Measurements from ENCODE around the gene OR4N2. TPM values are rescaled to one million over a fixed set of nuclear protein-coding genes. Genes with fewer than 3 reads are reported as not detected.
"Not testable (repeated sequence)": the region's sequence is repeated elsewhere in the genome, so short reads cannot be mapped to it uniquely, and the experiment has no call there.

Gene OR4N2, protein sequence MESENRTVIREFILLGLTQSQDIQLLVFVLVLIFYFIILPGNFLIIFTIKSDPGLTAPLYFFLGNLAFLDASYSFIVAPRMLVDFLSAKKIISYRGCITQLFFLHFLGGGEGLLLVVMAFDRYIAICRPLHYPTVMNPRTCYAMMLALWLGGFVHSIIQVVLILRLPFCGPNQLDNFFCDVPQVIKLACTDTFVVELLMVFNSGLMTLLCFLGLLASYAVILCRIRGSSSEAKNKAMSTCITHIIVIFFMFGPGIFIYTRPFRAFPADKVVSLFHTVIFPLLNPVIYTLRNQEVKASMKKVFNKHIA
- not detected for total RNA-seq
- polyA plus RNA-seq, result not detected

DNA sequence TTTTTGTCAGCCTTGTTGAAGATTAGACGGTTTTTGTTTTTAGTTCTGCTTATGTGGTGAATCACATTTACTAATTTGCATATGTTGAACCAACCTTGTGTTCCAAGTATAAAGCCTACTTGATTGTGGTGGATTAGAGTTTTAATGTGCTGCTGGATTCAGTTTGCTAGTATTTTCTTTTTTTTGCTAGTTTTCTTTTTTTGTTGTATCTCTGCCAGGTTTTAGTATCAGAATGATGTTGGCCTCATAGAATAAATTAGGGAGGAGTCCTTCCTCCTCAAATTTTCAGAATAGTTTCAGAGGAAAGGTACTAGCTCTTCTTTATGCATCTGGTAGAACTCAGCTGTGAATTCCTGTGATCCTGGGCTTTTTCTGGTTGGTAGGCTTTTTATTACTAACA lies at the start of gene OR4N2:
OR4N2 (plus strand) TSS at position 301 of the 400 bp plus-strand sequence. CDS start 23,679 bp downstream, outside the sequence.
- not testable (repeated sequence) for H3K27ac ChIP-seq (ENCODE audit: low read depth); H3K4me3 ChIP-seq (ENCODE audit: low read depth, low read length); H3K4me1 ChIP-seq (ENCODE audit: insufficient read depth); H3K36me3 ChIP-seq (ENCODE audit: insufficient read depth); DNase-seq (ENCODE audit: extremely low spot score)
- WGBS, result 61% methylated on average over 1 of the region's 1 CpG

DNA sequence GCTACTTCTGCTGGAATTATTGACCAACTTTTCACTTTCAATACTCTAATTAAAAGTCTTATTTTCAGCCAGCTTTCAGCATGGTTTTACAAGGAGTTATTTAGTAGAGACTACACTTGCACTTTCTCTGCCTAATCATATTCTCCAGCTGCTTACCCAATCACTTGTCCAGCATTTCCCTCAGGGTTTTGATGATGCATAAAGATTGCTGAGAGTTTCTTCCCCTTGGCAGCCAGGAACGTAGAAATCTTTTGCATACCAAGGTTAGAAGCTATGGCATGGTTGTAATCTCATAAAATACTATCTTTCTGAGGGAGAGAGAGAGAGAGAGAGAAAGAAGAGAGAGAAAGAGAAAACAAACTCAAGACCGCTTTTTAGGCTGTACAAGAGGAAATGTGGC lies 49.4 kb upstream of the OR4N2 start:
- Histone ChIP-seq H3K4me1 (ENCODE audit: insufficient read depth) (no peaks in the 10 kb centered on the region), H3K36me3 (ENCODE audit: insufficient read depth) (no peaks in the 10 kb centered on the region), H3K4me3 (ENCODE audit: low read depth, low read length) (no peak overlapping the region), H3K27ac (ENCODE audit: low read depth) (no peak overlapping the region)
- no peak for DNase-seq (ENCODE audit: extremely low spot score)
- WGBS, result 29% methylated on average over 2 of the region's 2 CpGs

- DNase-seq (ENCODE audit: extremely low spot score); H3K36me3 ChIP-seq (ENCODE audit: insufficient read depth); H3K4me1 ChIP-seq (ENCODE audit: insufficient read depth); H3K27ac ChIP-seq (ENCODE audit: low read depth); H3K4me3 ChIP-seq (ENCODE audit: low read depth, low read length): not testable (repeated sequence)
- WGBS, result 44% methylated on average over 3 of the region's 3 CpGs
Measured at GRCh38 chr14:19771491-19771890, 32.1 kb upstream of the OR4N2 start.

DNA sequence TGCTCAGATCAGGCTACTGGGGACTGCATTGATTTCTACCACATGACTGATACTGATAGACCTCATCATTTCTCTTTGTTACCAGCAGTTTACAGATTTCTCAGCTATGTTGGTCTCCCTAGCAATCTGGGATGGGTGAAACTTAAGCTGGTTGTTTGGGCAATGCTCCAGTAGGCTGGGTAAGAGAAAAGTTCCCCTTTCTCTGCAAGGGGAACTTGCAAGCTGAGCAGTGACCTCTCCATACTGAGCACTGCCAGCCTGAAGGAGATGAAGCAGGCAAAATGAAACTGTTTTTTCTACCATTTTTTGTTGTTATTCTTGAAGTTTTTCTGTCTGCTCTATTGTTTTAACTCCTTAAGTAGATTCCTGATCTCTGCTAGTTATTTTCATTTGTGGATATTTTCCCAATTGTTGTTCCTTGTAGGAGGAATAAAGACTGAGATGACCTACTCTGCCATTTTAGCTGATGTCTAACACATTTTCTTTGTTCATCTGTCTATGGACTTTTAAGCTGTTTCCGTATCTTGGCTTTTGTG lies 31.6 kb upstream of the OR4N2 start:
- H3K4me1 ChIP-seq (ENCODE audit: insufficient read depth), result no peaks in the 10 kb centered on the region

GRCh38 chr14:19772454-19772853 lies 31.1 kb upstream of the OR4N2 start:
- not testable (repeated sequence) for DNase-seq (ENCODE audit: extremely low spot score); H3K4me1 ChIP-seq (ENCODE audit: insufficient read depth); H3K27ac ChIP-seq (ENCODE audit: low read depth); H3K36me3 ChIP-seq (ENCODE audit: insufficient read depth); H3K4me3 ChIP-seq (ENCODE audit: low read depth, low read length)
- WGBS, result 28% methylated on average over 2 of the region's 2 CpGs

More for the DNA sequence above, 31.6 kb upstream of the OR4N2 start:
- Histone ChIP-seq H3K27ac (ENCODE audit: low read depth) (no peak overlapping the region), H3K36me3 (ENCODE audit: insufficient read depth) (no peaks in the 10 kb centered on the region), H3K4me3 (ENCODE audit: low read depth, low read length) (no peak overlapping the region)
- no peak for DNase-seq (ENCODE audit: extremely low spot score)
- 89% methylated on average over 1 of the region's 1 CpG for WGBS

- H3K4me1 ChIP-seq (ENCODE audit: insufficient read depth); H3K4me3 ChIP-seq (ENCODE audit: low read depth, low read length); H3K36me3 ChIP-seq (ENCODE audit: insufficient read depth); DNase-seq (ENCODE audit: extremely low spot score); H3K27ac ChIP-seq (ENCODE audit: low read depth): not testable (repeated sequence)
- WGBS, result 5% methylated on average over 1 of the region's 1 CpG
Measured at GRCh38 chr14:19773204-19773603, 30.4 kb upstream of the OR4N2 start, which contains the start of gene OR4M1. Gene OR4M1, plus strand, starts transcription at chr14:19773504. Its CDS starts 6,819 bp downstream, at chr14:19780323.

GRCh38 chr14:19775587-19775986 lies 28.0 kb upstream of the OR4N2 start:
- H3K4me3 ChIP-seq (ENCODE audit: low read depth, low read length), result no peak overlapping the region
- H3K27ac ChIP-seq (ENCODE audit: low read depth), result no peak overlapping the region
- H3K36me3 ChIP-seq (ENCODE audit: insufficient read depth), result no peaks in the 10 kb centered on the region
- DNase-seq (ENCODE audit: extremely low spot score), result no peak
- no peaks in the 10 kb centered on the region for H3K4me1 ChIP-seq (ENCODE audit: insufficient read depth)
- WGBS, result 64% methylated on average over 1 of the region's 1 CpG

GRCh38 chr14:19785848-19786247 lies 17.7 kb upstream of the OR4N2 start:
- not testable (repeated sequence) for H3K36me3 ChIP-seq (ENCODE audit: insufficient read depth); H3K27ac ChIP-seq (ENCODE audit: low read depth); H3K4me1 ChIP-seq (ENCODE audit: insufficient read depth); H3K4me3 ChIP-seq (ENCODE audit: low read depth, low read length); DNase-seq (ENCODE audit: extremely low spot score)
- 82% methylated on average over 16 of the region's 16 CpGs for WGBS

DNA sequence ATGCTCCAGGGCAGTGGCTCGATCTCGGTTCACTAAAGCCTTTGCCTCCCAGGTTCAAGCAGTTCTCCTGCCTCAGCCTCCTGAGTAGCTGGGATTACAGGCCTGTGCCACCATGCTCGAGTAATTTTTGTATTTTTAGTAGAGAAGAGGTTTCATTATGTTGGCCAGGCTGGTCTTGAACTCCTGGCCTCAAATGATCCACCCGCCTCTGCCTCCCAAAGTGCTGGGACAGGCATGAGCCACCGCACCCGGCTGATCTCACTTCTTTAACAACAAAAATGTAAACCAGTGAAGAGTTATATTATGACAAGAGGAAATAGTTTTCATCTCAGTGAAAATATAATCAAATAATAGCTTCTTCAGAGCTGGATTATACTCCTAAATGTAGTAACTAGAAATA lies 16.3 kb upstream of the OR4N2 start:
- H3K36me3 ChIP-seq (ENCODE audit: insufficient read depth); H3K4me1 ChIP-seq (ENCODE audit: insufficient read depth); DNase-seq (ENCODE audit: extremely low spot score); H3K4me3 ChIP-seq (ENCODE audit: low read depth, low read length); H3K27ac ChIP-seq (ENCODE audit: low read depth): not testable (repeated sequence)
- WGBS, result 73% methylated on average over 6 of the region's 6 CpGs

DNA sequence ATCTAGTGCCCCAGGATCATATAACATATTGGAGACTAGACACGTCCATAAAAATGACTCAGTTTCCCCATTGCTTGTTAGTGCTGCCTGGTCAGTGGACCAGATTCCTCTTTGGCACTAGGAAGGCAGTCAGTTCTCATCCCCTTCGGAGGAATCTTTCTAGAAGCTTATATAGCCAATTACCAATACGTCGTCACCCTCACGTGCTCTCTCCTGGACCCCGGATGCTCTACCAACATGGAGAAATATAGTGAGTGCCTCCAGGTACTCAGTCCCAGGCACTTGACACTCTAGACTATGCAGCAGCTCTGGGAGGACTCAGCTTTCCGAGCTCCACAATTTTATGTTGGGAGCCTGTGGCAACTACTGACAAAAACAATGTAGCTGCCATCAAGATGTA lies 15.4 kb upstream of the OR4N2 start:
- H3K4me3 ChIP-seq (ENCODE audit: low read depth, low read length); H3K27ac ChIP-seq (ENCODE audit: low read depth); H3K4me1 ChIP-seq (ENCODE audit: insufficient read depth); DNase-seq (ENCODE audit: extremely low spot score); H3K36me3 ChIP-seq (ENCODE audit: insufficient read depth): not testable (repeated sequence)
- 66% methylated on average over 7 of the region's 7 CpGs for WGBS

- H3K4me3 ChIP-seq (ENCODE audit: low read depth, low read length); H3K4me1 ChIP-seq (ENCODE audit: insufficient read depth); DNase-seq (ENCODE audit: extremely low spot score); H3K36me3 ChIP-seq (ENCODE audit: insufficient read depth); H3K27ac ChIP-seq (ENCODE audit: low read depth): not testable (repeated sequence)
- 66% methylated on average over 10 of the region's 10 CpGs for WGBS
Measured at GRCh38 chr14:19796520-19797108, 7.0 kb upstream of the OR4N2 start.

DNA sequence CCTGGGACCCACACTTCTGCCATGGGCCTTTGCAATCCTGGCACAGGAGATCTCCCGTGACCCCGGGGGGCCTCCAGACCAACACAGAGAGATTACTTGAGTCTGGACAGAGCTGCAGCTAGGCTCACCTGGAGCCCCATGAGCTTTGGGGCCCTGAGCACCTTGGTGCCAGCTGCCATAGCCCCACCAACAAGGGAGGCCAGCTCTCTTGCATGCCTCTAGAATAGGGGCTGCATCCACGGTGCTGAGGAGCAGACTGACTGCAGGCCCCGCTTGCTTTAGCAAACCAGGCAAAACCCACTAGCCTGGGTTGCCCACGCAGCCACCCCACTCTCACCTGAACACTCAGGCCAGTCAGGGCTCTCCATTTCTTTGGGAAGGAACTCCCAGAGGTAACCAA lies 3.7 kb upstream of the OR4N2 start:
- H3K27ac ChIP-seq (ENCODE audit: low read depth), result no peak overlapping the region
- no peak overlapping the region for H3K4me3 ChIP-seq (ENCODE audit: low read depth, low read length)
- H3K4me1 ChIP-seq (ENCODE audit: insufficient read depth), result no peaks in the 10 kb centered on the region
- 83% methylated on average over 5 of the region's 5 CpGs for WGBS
- DNase-seq (ENCODE audit: extremely low spot score), result no peak
- H3K36me3 ChIP-seq (ENCODE audit: insufficient read depth), result no peaks in the 10 kb centered on the region

- Histone ChIP-seq H3K4me3 (ENCODE audit: low read depth, low read length) (no peak overlapping the region), H3K27ac (ENCODE audit: low read depth) (no peak overlapping the region), H3K4me1 (ENCODE audit: insufficient read depth) (no peaks in the 10 kb centered on the region), H3K36me3 (ENCODE audit: insufficient read depth) (no peaks in the 10 kb centered on the region)
- DNase-seq (ENCODE audit: extremely low spot score), result no peak
- WGBS, result 81% methylated on average over 17 of the region's 17 CpGs
Measured at GRCh38 chr14:19800282-19801117, 3.1 kb upstream of the OR4N2 start.
